Progenitor cell of endocrine pancreas (in vitro differentiated cells): ENCODE results near the gene CD248. TPM values are rescaled to one million over a fixed set of nuclear protein-coding genes. Genes with fewer than 3 reads are reported as not detected.

Experiments used
- DNase-seq: peaks from one replicate; pipeline ENCODE4 v3.0.0; 2021; ENCODE audit warnings: low spot score; ENCODE audit not compliant: unreplicated experiment
- H3K27ac Mint-ChIP-seq: 2 replicates; pipeline ENCODE4 v1.8.0; 2021; ENCODE audit warnings: mild to moderate bottlenecking, moderate library complexity, mixed read lengths
- H3K27me3 Mint-ChIP-seq: 2 replicates; pipeline ENCODE4 v1.8.0; 2021; ENCODE audit warnings: mixed read lengths
- H3K36me3 Mint-ChIP-seq: 2 replicates; pipeline ENCODE4 v1.8.0; 2022; ENCODE audit warnings: mixed read lengths; ENCODE audit not compliant: insufficient read depth
- H3K4me1 Mint-ChIP-seq: 2 replicates; pipeline ENCODE4 v1.8.0; 2021; ENCODE audit warnings: low read depth, mixed read lengths
- H3K4me3 Mint-ChIP-seq: 2 replicates; pipeline ENCODE4 v1.8.0; 2021; ENCODE audit warnings: low read depth, mild to moderate bottlenecking, moderate library complexity, mixed read lengths
- H3K9me3 Mint-ChIP-seq: 2 replicates; pipeline ENCODE4 v1.8.0; 2021; ENCODE audit warnings: low read depth, mixed read lengths
- total RNA-seq: library from RNA; stranded (reverse); gene quantifications from 2 replicates; pipeline ENCODE4 v1.2.1, GENCODE V29; 2021
- TF ChIP-seq, protein P1 (sequence below): fragments of 200-600 bp; sonication (generic); IDR thresholded peaks from one replicate; pipeline ENCODE4 v1.5.0; 2021; ENCODE audit warnings: antibody characterized with exemption, mild to moderate bottlenecking; ENCODE audit not compliant: unreplicated experiment

CD248 gene
- total RNA-seq, 1 donor from 2014 or later, result 0.22 TPM

DNA sequence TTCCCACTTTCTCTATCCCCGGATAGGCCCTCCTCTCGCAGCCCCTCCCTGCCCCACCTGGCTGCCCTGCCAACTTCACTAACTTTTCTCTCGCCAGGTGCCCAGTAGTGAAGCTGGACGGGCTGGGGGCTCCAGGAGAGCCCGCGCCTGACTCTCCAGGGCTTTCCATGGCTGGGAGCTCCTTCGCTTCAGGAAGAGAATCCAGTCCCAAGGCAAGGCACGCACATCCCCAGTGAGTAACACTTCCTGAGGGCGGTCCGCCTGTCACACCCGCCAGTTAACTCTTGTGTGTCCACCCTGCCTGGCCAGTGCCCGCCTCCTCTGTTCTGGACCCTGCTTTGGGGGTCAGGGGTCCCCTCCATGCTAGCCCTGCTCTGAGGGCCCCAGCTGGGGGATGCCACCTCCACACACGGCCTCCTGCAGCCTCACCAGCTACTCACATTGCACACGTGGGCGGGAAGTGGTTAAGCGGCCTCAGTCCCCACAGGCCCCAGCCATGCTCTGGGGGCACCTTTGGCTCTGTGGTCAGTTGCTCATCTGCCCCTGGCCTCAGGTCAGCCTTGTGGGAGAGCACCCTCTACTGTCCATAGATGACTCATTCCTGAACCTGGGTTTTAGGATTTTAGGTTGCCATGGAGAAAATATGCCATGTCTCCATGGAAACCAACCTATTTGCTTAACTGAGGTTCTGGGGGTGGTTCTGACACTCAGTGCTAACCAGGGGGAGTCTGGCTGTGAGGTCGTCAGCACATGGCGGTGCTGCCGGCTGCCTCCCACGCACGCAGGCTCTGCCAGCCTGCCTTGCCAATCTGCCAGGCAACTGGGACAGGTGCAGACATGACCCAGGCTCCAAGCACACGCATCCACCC is 19.6 kb upstream of the CD248 start, which contains the start of gene RIN1:
RIN1 (minus strand) TSS at position 201 of the 869 bp plus-strand sequence; CDS start at position 169, 32 bp downstream.
- no peaks in the 10 kb centered on the region for H3K9me3 Mint-ChIP-seq
- H3K27me3 Mint-ChIP-seq, result peaks cover 11% of the 10 kb centered on the region
- TF ChIP-seq, protein P1, sequence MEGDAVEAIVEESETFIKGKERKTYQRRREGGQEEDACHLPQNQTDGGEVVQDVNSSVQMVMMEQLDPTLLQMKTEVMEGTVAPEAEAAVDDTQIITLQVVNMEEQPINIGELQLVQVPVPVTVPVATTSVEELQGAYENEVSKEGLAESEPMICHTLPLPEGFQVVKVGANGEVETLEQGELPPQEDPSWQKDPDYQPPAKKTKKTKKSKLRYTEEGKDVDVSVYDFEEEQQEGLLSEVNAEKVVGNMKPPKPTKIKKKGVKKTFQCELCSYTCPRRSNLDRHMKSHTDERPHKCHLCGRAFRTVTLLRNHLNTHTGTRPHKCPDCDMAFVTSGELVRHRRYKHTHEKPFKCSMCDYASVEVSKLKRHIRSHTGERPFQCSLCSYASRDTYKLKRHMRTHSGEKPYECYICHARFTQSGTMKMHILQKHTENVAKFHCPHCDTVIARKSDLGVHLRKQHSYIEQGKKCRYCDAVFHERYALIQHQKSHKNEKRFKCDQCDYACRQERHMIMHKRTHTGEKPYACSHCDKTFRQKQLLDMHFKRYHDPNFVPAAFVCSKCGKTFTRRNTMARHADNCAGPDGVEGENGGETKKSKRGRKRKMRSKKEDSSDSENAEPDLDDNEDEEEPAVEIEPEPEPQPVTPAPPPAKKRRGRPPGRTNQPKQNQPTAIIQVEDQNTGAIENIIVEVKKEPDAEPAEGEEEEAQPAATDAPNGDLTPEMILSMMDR, result peak; percentile 19
- H3K4me1 Mint-ChIP-seq, result peaks cover 2% of the 10 kb centered on the region
- DNase-seq, result no peak
- H3K27ac Mint-ChIP-seq, result peak within 1 kb of the TSS; percentile 74
- peaks cover 1% of the 10 kb centered on the region for H3K36me3 Mint-ChIP-seq
- peak within 1 kb of the TSS; percentile 65 for H3K4me3 Mint-ChIP-seq

DNA sequence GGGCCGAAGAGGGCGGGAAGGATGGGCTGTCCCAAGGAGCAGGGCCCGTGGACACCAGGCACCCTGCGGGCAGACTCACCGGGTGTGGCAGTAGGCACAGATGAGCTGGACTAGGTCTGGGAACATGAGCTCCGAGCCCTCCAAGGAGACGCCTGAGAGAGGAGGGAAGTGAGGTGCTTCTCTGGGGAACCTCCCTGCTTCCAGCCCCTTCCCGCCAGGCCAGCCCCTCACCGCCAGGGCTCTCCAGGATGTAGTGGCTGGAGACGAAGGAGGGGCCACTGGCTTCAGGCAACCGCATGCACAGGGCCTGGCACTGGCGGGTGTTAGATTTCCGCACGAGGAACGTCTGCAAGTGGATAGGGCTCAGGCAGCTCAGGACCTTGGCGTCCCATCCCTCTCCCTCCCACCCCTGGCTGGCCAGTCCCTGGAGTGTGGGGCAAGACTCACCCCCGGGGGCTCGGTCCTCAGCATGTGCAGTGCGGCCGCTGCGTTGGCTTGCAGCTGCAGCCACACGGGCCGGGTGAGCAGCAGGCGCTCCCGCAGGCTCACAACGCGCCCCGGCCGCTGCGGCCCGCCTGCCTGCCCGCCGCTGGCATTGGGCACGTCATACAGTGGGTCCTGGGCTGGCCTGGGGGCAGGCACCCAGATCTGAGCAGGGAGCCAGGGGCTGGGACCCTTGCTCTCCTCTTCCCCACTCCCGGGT is 18.8 kb upstream of the CD248 start:
- Mint-ChIP-seq H3K36me3 (peaks cover 1% of the 10 kb centered on the region), H3K9me3 (no peaks in the 10 kb centered on the region), H3K4me1 (peaks cover 2% of the 10 kb centered on the region), H3K27me3 (peaks cover 11% of the 10 kb centered on the region), H3K4me3 (peak overlapping the region; percentile 65), H3K27ac (no peak overlapping the region)
- TF ChIP-seq, protein P1, result no peak
- no peak for DNase-seq

DNA sequence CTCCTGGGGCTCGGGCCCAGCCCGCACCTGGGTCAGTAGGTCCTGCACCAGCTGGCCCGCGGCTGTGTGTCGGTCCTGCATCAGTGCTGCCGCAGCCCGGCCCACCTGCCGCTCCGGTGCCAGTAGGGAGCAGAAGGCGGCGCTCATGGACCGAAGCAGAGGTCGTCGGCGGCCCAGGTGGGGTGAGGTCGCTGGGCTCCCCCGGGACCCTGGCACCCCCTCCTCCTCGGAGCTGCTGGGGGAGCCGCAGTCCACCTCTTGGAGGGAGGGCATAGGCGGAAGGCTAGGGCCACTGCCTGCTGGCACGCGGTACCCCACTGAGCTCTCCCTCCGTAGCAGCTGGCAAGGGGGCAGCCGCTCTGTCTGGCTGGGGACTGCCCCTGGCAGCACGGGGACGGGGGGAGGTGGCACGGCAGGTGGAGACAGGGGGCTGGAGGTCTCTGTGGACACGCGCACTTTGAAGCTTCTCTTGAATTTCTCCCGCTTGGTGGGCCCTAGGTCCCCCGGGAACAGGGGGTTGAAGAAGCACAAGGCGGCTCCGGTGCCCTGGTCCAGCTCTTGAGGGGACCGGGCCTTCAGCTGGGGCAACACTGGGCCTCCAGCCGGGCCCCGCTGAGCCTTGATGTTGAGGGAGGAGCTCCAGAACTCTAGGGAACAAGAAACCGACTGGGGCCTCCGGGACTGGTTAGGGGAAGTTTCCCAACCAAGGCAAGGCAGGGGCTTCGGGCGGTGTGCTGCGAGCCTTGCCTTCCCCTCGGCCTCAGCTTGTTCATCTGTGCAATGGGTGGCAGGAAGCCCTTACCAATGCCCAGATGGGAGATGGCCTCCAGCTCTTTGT is 18.0 kb upstream of the CD248 start:
- DNase-seq, result no peak
- TF ChIP-seq, protein P1, result no peak
- Mint-ChIP-seq H3K4me1 (peaks cover 2% of the 10 kb centered on the region), H3K36me3 (peaks cover 1% of the 10 kb centered on the region), H3K4me3 (no peak overlapping the region), H3K27me3 (peaks cover 16% of the 10 kb centered on the region), H3K27ac (no peak overlapping the region), H3K9me3 (no peaks in the 10 kb centered on the region)

DNA sequence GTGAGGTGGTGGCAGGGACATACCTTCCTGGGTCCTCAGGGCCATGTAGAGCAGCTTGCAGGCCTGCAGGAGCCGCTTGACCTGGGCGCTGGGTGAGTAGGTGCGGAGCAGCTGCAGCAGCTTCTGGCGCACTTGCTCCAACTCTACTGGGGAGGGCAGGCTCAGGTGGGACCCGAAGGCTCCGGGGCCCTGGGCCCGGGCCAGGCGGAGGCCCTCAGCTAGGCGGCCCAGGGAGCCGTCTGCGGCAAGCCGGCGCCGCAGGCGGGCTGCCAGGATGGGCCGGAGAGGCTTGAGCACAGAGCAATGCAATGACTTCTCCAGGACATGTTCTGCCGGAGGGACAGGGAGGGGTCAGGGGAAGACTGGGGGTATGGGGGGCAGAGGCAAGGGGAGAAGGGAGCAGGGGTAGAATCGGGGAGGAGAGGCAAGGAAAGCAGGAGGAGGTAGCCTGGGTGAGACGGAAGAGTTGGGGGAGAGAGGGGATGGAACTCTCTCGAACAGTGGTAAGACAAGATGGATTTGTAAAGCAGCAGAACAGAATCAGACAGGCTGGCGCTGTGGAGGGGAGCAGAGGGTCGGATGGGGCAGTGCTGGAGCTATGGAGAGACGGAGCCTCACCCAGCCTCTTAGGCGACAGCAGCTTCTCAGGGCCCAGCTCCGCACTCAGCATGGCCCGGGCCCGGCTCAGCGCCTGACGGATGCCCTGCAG is 17.2 kb upstream of the CD248 start:
- Mint-ChIP-seq H3K9me3 (no peaks in the 10 kb centered on the region), H3K36me3 (no peaks in the 10 kb centered on the region), H3K27ac (no peak overlapping the region), H3K27me3 (peaks cover 16% of the 10 kb centered on the region), H3K4me3 (no peak overlapping the region), H3K4me1 (peaks cover 2% of the 10 kb centered on the region)
- no peak for DNase-seq
- TF ChIP-seq, protein P1, result no peak
